NOMO-1 treated with DMSO at 0.1 percent for 48 hours (cell line): Measurements from ENCODE around the gene BCL2L11.
A peak's percentile ranks its signal among the peaks of the same experiment; 100 is the strongest.
"Not testable (repeated sequence)": the region's sequence is repeated elsewhere in the genome, so short reads cannot be mapped to it uniquely, and the experiment has no call there.

Experiments
- DNase-seq: peaks from one replicate; lab custom pipeline; 2025; ENCODE audit not compliant: unreplicated experiment; lab: John Stamatoyannopoulos, UW

BCL2L11 gene, protein sequence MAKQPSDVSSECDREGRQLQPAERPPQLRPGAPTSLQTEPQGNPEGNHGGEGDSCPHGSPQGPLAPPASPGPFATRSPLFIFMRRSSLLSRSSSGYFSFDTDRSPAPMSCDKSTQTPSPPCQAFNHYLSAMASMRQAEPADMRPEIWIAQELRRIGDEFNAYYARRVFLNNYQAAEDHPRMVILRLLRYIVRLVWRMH

DNA sequence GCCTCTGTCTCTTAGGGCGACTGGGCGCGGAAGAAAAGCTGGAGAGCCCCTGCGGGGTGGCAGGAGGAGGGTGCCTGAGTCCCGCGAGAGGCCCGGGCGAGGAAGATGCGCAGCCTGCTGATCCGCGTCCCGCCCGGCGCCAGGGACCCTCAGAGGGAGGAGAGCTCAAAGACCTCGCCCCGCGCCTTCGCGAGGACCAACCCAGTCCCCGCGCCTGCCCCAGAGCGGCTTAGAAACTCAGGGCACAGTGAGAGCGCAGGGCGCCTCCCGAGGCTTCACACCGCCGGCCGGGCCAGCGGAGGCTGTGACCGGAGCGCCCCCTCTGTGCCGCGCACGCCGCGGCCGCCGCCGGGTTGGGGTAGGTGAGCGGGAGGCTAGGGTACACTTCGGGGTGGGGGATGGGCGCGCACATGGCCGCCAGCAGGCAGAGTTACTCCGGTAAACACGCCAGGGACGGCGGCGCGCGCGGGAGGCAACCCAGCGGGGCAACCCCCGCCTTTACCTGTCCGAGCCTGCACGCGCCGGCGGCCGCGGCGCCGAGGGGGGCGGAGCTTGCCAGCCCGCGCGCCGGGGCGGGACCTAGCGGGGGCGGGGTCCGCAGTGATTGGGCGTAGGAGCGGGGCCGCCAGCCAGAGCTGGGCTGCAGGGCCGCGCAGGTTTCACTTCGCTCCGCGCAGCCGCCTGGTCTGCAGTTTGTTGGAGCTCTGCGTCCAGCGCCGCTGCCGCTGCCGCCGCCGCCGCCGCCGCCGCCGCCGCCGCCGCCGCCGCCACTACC, at the start of gene BCL2L11:
TSS of gene BCL2L11 (plus strand) at position 662 of the 775 bp plus-strand sequence. CDS start 2,832 bp downstream, outside the sequence.
- peak; percentile 85 for DNase-seq

DNA sequence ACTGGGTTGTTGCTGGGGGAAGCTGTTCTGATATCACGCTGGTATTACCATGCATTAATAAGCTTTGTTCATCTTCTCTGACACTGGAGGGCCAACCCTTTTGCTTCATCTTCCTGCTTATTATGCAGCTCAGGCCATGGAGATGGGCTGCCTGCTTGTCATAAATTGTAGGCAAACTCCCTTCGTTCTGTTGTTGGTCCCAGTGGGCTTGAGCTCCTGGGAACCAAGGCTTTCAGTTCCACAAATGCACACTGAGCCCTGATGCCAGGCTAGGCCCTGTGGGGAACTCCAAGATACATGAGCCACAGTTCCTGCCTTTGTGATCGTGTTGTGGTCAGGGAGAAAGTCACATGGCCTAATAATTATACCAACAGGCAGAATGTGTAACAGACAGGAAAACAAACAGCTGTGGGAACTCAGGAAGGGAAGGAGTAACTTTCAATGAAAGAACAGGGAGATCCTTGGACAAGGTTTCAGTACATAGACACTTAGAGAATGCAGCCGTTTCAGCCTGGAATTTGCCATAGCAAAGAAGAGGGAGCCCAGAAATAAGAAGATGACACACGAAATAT, 49.0 kb upstream of the BCL2L11 start:
- no peak for DNase-seq

DNA sequence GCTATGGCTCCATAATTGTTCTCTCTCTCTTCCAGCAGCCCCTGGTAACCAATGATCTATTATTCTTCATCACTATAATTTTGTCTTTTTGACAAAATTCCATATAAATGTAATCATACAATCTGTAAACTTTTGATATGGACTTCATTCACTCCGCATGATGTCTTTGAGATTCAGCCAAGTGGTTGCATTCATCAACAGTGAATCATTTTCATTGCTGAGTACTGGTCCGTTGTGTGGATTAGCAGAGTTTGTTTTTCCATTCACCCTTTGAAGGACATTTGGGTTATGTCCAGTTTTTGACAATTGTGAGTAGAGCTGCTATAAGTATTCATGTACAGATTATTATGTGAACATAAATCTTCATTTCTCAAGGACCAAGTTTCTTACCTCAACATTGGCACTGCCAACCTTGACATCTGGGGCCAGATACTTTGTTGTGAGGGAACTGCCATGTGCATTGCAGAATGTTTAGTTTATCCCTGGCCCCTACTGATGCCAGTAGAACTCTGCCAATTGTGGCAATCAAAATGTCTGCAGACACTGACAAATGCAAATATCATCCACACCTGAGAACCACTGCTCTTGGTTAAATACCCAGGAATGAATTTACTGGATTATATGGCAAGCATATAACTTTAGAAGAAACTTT, 48.4 kb upstream of the BCL2L11 start:
- DNase-seq: no peak

DNA sequence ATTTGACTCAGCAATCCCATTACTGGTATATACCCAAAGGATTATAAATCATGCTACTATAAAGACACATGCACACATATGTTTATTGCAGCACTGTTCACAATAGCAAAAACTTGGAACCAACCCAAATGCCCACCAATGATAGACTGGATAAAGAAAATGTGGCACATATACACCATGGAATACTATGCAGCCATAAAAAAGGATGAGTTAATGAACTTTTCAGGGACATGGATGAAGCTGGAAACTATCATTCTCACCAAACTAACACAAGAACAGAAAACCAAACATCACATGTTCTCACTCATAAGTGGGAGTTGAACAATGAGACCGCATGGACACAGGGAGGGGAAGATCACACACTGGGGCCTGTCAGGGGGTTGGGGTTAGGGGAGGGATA, 38.1 kb upstream of the BCL2L11 start:
- not testable (repeated sequence) for DNase-seq

DNA sequence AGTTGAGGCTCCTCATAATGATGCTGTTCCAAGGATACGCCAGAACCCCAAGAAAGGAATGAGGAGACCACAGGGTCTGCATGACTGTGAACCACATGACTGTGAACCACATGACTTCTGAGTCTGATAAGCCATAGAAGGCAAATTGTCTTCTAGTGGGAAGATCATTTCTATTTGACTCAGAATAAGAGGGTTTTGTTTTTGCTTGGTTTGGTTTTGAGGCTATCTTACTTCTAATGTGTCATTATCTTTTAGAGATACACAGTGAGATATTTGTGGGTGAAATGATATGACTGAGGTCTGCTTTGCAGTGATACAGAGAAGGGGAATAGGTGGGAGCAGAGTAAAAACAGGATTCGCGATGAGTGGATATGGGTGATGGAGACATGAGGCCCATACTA, 28.9 kb upstream of the BCL2L11 start:
- no peak for DNase-seq

DNA sequence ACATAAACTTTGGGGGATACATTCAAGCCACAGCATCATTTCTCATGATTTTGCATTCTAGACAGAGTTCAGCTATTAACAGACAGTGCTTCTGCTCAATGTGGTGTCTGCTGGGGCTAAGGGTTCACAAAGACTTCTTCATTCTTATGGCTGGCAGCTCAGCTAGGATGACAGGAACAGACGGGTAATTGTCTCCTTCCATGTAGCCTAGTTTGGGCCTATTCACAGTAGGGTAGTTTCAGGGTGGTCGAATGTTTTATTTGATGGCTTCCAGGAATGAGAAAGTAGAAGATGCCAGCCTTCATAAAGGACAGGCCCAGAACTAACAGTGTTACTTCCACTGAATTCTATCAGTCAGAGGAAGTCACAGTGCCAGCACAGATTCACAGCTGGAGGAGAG, 26.0 kb upstream of the BCL2L11 start:
- no peak for DNase-seq

DNA sequence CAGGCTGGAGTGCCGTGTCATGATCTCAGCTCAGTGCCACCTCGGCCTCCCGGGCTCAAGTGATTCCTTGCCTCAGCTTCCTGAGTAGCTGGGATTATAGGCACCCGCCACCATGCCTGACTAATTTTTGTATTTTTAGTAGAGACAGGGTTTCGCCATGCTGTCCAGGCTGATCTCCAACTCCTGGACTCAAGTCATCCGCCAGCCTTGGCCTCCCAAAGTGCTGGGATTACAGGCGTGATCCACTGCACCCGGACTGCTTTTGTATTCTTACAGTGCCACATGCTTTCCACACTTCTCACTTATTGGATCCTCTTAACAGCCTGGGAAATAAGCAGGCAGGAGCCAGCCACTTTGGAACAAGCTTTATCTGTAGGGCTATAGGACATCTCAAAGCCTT, 25.3 kb upstream of the BCL2L11 start:
- no peak for DNase-seq

DNA sequence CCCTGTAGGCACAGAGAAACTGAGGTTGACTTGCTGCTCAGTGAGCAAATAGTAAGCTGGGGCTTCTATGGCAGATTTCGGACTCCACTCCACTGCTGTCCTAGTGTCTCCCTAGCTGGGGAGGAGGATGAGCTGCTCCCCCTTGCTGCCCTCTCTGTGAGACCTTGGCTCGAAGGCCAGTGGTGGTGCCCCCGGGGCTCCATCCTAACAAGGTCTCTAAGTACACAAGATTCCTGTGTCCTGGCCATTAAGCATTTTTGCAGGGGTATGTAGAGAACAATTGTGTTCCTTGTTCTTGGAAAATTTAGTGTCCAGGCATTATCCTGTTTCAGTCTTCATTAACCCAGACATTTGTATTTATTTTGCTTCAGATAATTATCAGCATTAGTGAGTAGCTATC, 21.3 kb upstream of the BCL2L11 start:
- DNase-seq: no peak

DNA sequence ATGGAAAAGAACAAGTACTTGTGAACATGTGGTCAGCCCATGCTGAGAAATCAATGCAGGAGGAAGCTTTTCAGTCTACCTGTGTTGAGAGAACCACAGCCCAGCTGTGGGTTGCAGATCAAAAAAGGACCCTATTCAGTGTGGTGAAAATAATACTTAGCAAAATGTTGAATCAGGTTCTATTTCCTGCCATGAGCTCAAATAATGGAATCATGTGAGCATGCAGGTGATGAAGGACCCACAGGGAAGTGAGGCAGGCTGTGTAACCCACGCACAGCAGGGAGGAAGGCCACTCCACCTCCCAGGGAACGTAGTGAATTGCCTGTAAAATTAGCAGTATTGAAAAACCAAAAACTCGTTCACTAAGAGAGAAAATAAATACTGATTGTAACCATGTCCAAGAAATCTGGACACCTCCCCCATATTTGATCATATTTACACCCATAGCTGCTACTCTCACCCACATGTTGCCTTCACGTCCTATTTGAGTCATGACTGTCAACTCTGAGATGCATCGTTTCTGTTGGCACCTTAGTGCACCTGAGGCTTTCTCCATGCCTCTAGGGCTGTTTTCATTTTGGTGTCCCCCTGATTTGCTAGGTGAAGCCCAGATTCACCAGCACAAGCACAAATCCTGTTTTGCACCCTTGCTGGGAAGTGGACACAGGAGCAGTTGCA, 20.5 kb upstream of the BCL2L11 start:
- DNase-seq: no peak

DNA sequence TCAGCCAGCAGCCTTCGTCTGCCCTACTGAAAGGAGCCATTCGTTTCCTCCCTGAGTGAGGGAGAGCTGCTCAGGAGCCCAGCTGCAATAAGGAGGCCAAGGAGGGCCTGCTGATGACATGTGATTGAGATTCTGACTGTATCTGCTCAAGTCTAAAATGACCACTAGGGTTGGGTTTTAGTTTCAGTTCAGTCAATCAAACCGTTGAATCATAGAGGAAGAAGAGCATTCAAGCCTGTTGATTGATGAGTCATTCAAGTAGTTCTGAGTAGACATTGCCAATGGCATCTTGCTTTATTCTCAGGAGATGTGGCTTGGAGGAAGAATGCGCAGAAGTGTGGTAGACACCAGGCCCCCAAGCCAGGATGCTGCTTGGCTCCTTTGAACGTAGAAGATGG, 19.9 kb upstream of the BCL2L11 start:
- DNase-seq: peak; percentile 94

DNA sequence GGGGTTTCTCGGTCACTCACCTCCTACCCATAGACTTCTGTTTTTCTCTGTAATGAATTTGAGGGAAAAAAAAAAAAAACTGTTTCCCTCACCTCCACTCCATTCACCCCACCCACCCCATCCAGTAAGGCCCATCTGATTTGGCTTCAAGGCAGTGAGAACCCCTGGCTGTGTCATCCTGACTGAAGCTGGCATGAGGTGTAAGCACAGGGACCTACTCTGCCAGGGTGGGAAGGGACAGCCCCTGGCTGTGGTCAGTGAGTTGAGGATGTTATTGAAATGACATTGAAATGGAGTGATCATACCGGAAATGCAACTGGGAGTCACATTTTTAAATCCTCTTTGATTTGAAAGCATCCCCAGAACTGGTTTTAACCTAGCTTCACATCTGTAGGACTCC, 19.1 kb upstream of the BCL2L11 start:
- DNase-seq: no peak

DNA sequence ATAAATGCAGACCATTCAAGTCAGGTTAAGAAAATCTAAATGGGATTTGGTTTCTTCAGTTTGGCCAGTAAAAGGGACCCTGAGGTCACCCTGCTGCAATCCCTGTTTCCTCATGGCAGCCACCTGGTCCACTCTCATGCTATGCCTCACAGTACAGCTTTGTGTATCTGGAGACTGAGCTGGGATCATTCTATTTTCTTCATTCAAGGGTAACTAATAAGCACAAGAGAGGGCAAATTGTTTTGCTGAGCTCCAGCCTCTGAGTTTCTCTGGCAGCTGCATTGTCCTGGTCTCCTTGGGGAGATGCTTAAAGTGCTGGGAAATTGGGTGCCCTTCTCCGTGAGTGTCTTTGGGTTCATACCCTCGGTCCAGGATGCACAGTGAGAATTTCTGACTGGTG, 18.5 kb upstream of the BCL2L11 start:
- no peak for DNase-seq

DNA sequence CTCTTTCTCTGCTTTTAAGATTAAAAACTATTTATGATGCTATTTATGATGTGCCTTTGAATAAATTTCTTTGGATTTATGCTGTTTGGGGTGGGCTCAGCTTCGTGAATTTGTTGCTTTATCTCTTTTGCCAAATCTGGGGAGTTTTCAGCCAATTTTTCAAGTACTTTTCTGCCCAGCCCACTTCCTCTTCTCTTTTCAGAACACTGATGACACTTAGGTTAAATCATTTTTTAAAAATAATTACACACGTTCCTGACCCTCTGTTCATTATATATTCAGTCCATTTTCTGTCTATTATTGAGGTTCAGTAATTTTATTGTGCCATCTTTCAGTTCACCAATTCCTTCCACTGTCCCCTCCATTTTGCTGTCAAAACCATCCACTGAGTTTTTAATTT, 14.8 kb upstream of the BCL2L11 start:
- DNase-seq: peak; percentile 18

DNA sequence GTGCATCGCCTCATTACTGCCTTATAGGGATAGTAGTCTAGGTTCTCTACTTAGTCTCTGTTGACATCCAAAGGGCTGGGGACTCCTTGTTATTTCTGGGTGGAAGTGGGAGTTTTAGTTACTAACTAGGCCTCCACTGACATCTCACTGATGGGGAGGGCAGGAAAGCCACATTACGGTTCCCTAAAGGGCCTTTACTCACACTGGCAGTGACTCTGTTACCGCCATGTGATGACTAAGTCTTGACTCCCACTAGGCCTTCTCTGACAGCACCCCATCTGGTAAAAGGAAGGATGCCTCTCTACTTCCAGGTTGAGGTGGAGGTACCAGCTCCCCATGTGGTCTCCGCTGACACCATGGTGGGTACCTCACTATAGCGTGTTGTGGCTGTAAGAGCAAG, 14.0 kb upstream of the BCL2L11 start:
- no peak for DNase-seq

DNA sequence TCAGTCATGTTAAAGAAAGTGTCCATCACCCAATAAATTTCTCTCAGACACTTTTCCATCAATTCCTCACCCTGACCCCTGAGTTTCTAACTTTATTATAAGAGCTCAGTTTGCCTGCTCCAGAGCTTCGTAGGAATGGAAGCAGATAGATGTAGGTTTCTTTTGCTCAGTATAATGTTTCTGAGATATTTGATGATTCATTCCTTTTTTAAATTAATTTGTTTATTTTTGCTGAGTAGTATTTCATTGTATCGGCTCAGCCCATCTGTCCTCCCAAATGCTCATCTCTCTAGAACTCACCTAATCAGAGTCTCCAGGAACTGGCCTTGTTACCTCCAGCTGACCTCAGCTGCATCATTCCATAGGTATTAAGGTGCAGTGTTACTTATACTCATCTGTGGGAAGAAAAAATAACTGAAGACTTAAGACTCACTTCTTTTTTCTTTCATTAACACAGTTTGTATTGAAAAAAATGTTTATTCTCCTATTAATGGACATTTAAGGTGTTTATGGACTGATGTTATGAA, 11.9 kb upstream of the BCL2L11 start:
- DNase-seq: no peak

DNA sequence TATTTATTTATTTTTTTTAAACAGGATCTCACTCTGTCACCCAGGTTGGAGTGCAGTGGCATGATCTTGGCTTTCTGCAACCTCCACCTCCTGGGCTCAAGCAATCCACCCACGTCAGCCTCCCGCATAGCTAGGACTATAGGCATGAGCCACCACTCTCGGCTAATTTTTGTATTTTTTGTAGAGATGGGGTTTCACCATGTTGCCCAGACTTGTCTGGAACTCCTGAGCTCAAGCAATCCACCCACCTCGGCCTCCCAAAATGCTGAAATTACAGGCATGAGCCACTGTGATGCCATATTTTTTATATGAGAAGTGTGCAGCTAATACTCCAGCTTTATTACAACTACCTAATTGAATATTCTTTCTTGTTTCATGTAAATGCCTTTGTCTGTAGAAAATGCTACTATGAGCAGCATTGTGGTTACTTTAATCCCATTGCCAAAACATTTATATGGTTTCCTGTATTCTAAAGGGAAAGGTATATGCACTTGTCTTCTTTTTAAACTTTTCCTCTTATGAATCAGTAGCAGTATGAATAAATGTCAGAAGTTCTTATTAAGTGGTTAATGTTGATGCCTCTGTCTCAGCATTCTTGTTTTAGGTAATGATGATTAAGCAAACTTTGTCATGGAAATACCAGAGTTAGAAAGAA, 9.5 kb upstream of the BCL2L11 start:
- DNase-seq: no peak

DNA sequence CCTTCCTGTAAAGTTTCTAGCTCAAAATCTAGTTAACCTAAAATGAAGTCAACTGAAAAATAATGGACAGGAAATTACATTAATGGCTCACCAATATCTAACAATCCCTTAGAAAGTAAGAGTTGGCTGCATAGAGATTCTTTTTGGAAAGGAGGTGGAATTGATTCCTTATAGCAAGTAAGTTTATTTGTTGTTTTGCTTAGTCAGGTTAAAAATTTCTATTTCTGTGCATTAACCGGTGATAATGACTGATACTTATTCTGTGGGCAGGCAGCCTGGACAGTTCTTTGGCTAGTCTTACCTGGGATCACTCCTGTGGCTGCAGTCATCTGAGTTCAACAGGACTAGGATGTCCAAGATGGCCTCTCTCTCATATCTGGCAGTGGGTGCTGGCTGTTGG, 6.9 kb upstream of the BCL2L11 start:
- DNase-seq: no peak

DNA sequence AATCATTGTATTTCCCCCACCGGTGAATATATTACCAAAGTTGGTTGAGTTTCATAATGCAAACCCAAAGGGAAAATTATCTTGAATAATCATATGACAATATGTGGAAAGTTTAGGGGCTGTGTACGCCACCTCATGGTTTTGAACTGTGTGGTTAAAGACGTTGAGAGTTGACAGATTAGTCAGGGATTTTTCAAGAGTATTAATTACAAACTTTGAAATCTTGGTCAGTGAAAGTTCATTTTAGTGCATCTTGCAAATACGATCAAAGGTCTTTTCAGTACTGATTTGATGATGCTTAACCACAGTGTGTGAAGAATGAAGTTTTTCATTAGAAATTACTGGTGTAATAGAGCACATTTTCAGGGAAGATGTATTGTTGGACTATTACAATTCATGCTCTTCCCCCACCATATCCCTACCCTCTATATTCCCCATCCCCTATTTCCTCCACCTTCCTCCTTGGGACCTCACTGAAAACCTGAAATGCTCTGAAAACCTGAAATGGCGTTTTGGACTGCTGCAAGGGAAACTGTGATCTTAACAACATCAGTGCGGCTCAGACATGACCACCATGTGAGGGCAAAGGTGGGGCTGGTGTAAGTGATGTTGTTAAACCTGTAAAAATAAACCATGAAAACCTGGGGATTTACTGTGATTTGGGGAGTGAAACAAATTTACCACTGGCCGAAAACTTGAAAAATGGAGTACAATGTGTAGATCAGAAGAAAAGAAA, 4.5 kb upstream of the BCL2L11 start:
- DNase-seq: peak; percentile 34

DNA sequence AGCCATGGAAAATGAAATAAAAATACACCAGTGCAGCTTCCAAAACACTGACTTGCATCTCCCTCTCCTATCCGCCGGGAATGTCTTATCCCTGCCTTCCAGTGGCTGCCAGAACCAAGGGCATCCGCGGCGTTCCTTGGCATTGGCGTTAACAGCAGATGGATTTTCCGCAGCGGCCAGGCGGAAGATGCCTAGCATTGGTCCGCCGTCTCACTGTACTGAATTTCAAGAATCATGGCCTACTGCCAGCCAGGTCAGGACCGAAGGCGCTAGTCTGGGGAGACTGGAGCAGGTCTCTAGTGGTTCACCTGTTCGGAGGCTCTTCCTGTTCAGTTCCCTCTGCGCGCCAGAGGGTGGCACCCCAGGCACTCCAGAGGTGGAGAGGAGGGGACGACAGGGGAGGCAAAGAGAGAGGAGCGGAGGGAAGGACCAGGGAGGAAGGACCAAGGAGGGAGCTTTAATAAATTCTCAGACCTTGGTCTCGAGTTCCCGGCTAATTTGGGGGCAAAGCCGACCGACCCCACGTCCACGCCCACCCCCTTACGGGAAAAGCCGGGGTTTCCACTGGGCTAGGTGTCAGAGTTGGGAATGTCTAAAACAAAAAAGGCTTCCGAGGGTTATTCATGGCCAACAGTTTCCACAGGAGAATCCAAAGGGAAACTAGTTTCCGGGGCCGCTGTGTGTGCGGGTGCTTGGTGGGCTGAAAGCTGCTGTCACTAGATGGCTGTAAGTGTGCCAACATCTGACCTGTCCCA, 3.7 kb upstream of the BCL2L11 start:
- peak; percentile 72 for DNase-seq
